ENCODE data around the gene MINDY3.
"Not testable (repeated sequence)": the region's sequence is repeated elsewhere in the genome, so short reads cannot be mapped to it uniquely, and the experiment has no call there.

MINDY3 gene

GRCh38 chr10:15859906-15860691 is at the start of gene MINDY3:
Gene MINDY3 (minus strand): TSS chr10:15860507. CDS start chr10:15860299, 208 bp downstream.
- peak within 1 kb of the TSS; percentile 95 for H3K27ac Mint-ChIP-seq
- H3K36me3 Mint-ChIP-seq, result peaks cover 18% of the 10 kb centered on the region
- H3K4me3 Mint-ChIP-seq, result peak within 1 kb of the TSS; percentile 99
- peaks cover 14% of the 10 kb centered on the region for H3K27me3 Mint-ChIP-seq
- H3K4me1 Mint-ChIP-seq, result peaks cover 28% of the 10 kb centered on the region
- H3K9me3 Mint-ChIP-seq, result peaks cover 2% of the 10 kb centered on the region
- peak; percentile 97 for ATAC-seq

DNA sequence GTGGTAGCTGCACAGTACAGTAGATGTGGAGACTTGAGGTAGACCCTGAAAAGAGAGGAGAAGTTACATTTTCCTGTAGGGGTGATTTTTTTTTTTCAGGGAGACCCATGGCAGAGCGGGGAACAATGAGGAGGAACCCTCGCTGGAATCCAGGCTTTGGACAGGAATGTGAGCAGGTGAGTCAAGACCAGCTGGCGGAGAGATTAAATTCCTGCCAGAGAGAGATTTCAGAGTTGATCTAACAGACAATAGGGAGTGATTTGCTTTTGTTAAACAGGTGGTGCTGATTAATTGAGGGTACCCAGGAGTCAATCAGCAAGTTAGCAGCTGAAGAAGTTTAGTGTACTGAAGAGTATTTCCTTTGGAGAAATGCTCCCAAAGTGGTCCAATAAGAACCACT is 41.6 kb upstream of the MINDY3 start:
- H3K36me3 Mint-ChIP-seq, result no peaks in the 10 kb centered on the region
- no peak for ATAC-seq
- peaks cover 2% of the 10 kb centered on the region for H3K9me3 Mint-ChIP-seq
- peaks cover 20% of the 10 kb centered on the region for H3K27me3 Mint-ChIP-seq
- no peak overlapping the region for H3K4me3 Mint-ChIP-seq
- no peak overlapping the region for H3K27ac Mint-ChIP-seq
- H3K4me1 Mint-ChIP-seq, result no peaks in the 10 kb centered on the region

- Mint-ChIP-seq H3K9me3 (peaks cover 2% of the 10 kb centered on the region), H3K4me3 (no peak overlapping the region), H3K27me3 (peaks cover 47% of the 10 kb centered on the region), H3K36me3 (no peaks in the 10 kb centered on the region), H3K27ac (no peak overlapping the region), H3K4me1 (no peaks in the 10 kb centered on the region)
- no peak for ATAC-seq
Measured at GRCh38 chr10:15898046-15898445, 37.7 kb upstream of the MINDY3 start.

GRCh38 chr10:15897287-15897686 is 37.0 kb upstream of the MINDY3 start:
- Mint-ChIP-seq H3K4me1 (no peaks in the 10 kb centered on the region), H3K36me3 (no peaks in the 10 kb centered on the region), H3K4me3 (no peak overlapping the region), H3K27me3 (peaks cover 47% of the 10 kb centered on the region), H3K9me3 (peaks cover 2% of the 10 kb centered on the region), H3K27ac (no peak overlapping the region)
- no peak for ATAC-seq

DNA sequence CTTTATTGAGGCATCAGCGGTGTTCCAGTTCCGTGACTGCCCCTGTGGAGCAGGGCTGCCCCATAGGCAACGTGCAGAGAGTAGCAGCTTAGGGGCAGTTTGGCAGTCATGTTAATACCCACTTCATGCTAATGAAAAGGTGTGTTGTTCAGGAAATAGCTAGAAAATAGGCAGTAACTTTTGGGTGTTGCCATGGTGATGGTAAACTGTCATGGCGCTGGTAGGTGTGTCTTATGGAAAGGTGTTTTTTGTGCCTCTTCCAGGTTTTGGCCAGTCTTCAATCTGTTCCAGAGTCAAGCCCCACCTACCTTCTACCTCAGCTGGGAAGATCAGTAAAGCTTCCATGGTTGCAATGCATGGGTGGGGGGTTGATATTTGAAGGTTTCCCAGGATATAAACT is 36.3 kb upstream of the MINDY3 start:
- Mint-ChIP-seq H3K36me3 (no peaks in the 10 kb centered on the region), H3K9me3 (peaks cover 2% of the 10 kb centered on the region), H3K4me3 (no peak overlapping the region), H3K27ac (no peak overlapping the region), H3K27me3 (peaks cover 41% of the 10 kb centered on the region), H3K4me1 (no peaks in the 10 kb centered on the region)
- no peak for ATAC-seq

DNA sequence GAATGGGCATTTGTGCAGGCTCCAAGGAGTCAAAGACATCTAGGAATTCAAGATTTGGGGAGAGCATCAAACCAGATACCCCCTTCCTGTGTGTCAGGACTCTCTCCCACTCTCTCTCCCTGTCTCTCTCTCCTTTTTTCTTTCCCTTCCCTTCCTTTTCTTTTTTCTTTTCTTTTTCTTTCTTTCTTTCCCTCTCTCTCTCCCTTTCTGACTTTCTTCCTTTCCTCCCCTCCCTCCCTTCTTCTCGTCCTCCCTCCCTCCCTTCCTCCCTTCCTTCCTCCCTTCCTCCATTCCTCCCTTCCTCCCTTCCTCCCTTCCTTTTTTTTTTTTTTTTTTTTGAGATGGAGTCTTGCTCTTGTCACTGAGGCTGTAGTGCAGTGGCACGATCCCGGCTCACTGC is 24.1 kb upstream of the MINDY3 start:
- no peak overlapping the region for H3K4me3 Mint-ChIP-seq
- H3K4me1 Mint-ChIP-seq, result no peaks in the 10 kb centered on the region
- H3K27me3 Mint-ChIP-seq, result peaks cover 68% of the 10 kb centered on the region
- no peaks in the 10 kb centered on the region for H3K36me3 Mint-ChIP-seq
- H3K9me3 Mint-ChIP-seq, result no peaks in the 10 kb centered on the region
- H3K27ac Mint-ChIP-seq, result no peak overlapping the region
- no peak for ATAC-seq

- Mint-ChIP-seq H3K4me3 (no peak overlapping the region), H3K9me3 (no peaks in the 10 kb centered on the region), H3K36me3 (no peaks in the 10 kb centered on the region), H3K27ac (no peak overlapping the region), H3K27me3 (peaks cover 69% of the 10 kb centered on the region), H3K4me1 (no peaks in the 10 kb centered on the region)
- ATAC-seq, result no peak
Measured at GRCh38 chr10:15881542-15881941, 21.2 kb upstream of the MINDY3 start.

GRCh38 chr10:15879663-15880062 is 19.4 kb upstream of the MINDY3 start:
- H3K4me3 Mint-ChIP-seq, result no peak overlapping the region
- H3K27ac Mint-ChIP-seq, result no peak overlapping the region
- peaks cover 70% of the 10 kb centered on the region for H3K27me3 Mint-ChIP-seq
- H3K9me3 Mint-ChIP-seq, result no peaks in the 10 kb centered on the region
- H3K4me1 Mint-ChIP-seq, result no peaks in the 10 kb centered on the region
- ATAC-seq, result no peak
- no peaks in the 10 kb centered on the region for H3K36me3 Mint-ChIP-seq

GRCh38 chr10:15879058-15879457 is 18.8 kb upstream of the MINDY3 start:
- no peaks in the 10 kb centered on the region for H3K9me3 Mint-ChIP-seq
- H3K27me3 Mint-ChIP-seq, result peaks cover 72% of the 10 kb centered on the region
- no peaks in the 10 kb centered on the region for H3K4me1 Mint-ChIP-seq
- no peak overlapping the region for H3K4me3 Mint-ChIP-seq
- ATAC-seq, result no peak
- H3K36me3 Mint-ChIP-seq, result no peaks in the 10 kb centered on the region
- H3K27ac Mint-ChIP-seq, result no peak overlapping the region

DNA sequence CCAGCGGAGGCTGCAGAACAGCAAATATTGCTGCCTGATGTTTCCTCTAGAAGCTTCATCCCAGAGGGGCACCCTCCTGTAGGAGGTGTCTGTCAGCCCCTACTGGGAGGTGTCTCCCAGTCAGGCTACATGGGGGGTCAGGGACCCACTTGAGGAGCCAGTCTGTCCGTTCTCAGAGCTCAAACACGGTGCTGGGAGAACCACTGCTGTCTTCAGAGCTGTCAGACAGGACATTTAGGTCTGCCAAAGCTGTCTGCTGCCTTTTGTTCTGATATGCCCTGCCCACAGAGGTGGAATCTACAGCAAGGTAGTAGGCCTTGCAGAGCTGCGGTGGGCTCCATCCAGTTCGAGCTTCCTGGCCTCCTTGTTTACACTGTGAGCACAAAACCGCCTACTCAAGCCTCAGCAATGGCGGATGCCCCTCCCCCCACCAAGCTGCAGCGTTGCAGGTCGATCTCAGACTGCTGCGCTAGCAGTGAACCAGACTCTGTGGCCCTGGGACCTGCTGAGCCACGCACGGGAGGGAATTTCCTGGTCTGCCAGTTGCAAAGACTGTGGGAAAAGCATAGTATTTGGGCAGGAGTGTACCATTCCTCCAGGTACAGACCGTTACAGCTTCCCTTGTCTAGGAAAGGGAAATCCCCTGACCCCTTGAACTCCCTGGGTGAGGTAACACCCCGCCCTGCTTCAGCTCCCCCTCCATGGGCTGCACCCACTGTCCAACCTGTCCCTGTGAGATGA is 17.7 kb upstream of the MINDY3 start:
- Mint-ChIP-seq H3K4me3 (no peak overlapping the region), H3K4me1 (no peaks in the 10 kb centered on the region), H3K27me3 (peaks cover 81% of the 10 kb centered on the region), H3K27ac (no peak overlapping the region), H3K36me3 (no peaks in the 10 kb centered on the region), H3K9me3 (no peaks in the 10 kb centered on the region)
- no peak for ATAC-seq

DNA sequence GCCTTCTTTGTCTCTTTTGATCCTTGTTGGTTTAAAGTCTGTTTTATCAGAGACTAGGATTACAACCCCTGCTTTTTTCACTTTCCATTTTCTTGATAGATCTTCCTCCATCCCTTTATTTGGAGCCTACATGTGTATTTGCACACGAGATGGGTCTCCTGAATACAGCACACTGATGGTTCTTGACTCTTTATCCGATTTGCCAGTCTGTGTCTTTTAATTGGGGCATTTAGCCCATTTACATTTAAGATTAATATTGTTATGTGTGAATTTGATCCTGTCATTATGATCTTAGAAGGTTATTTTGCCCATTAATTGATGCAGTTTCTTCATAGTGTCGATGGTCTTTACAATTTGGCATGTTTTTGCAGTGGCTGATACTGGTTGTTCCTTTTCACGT is 16.0 kb upstream of the MINDY3 start:
- not testable (repeated sequence) for ATAC-seq, H3K36me3 Mint-ChIP-seq, H3K4me1 Mint-ChIP-seq, H3K27ac Mint-ChIP-seq, H3K9me3 Mint-ChIP-seq, H3K4me3 Mint-ChIP-seq
- H3K27me3 Mint-ChIP-seq, result peaks cover 81% of the 10 kb centered on the region

GRCh38 chr10:15872645-15873044 is 12.3 kb upstream of the MINDY3 start:
- H3K9me3 Mint-ChIP-seq, H3K36me3 Mint-ChIP-seq, H3K27ac Mint-ChIP-seq, H3K4me3 Mint-ChIP-seq, H3K4me1 Mint-ChIP-seq, ATAC-seq: not testable (repeated sequence)
- H3K27me3 Mint-ChIP-seq, result peaks cover 67% of the 10 kb centered on the region

DNA sequence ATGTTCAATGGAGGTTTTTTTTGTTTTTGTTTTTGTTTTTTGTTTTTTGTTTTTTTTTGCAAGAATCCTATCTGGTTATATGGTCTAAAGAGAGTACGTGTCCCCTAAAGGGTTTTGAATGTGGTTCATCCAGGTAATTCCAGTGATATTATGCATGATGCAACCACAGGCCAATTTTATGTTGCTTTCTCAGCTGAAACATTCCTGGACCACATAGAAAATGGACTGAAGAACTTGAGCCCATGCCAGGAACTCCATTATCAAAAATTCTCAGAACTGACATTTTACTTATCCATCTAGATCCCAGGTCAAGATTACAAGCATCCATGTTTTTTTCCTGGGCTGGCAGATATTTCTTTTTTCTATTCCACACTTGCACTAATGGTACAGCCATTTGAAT is 11.5 kb upstream of the MINDY3 start:
- no peak overlapping the region for H3K4me3 Mint-ChIP-seq
- H3K9me3 Mint-ChIP-seq, result no peaks in the 10 kb centered on the region
- no peak overlapping the region for H3K27ac Mint-ChIP-seq
- no peaks in the 10 kb centered on the region for H3K36me3 Mint-ChIP-seq
- H3K4me1 Mint-ChIP-seq, result no peaks in the 10 kb centered on the region
- no peak for ATAC-seq
- peaks cover 65% of the 10 kb centered on the region for H3K27me3 Mint-ChIP-seq

GRCh38 chr10:15869935-15870334 is 9.6 kb upstream of the MINDY3 start:
- H3K9me3 Mint-ChIP-seq, result peaks cover 3% of the 10 kb centered on the region
- no peak for ATAC-seq
- no peaks in the 10 kb centered on the region for H3K4me1 Mint-ChIP-seq
- no peak overlapping the region for H3K27ac Mint-ChIP-seq
- no peak overlapping the region for H3K4me3 Mint-ChIP-seq
- H3K36me3 Mint-ChIP-seq, result no peaks in the 10 kb centered on the region
- H3K27me3 Mint-ChIP-seq, result peaks cover 64% of the 10 kb centered on the region

DNA sequence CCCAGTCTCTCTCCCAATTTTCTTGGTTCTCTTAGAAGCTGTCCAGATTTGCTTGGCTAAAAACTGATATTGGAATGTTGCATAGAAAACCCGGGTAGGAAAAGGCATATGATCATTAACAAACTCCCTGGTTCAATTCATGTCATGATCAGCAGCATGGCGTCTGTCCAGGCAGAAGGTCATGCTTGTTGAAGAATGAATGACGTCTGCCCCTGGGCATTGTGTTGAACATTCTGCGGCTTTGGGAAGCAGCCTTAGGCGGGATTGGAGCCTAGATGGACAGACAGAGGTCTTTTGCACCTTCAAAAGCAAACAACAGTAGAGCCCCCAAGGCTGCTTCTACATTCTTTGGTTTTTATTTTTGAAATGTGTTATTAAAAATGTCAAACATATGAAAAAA is 7.7 kb upstream of the MINDY3 start:
- no peak for ATAC-seq
- peaks cover 57% of the 10 kb centered on the region for H3K27me3 Mint-ChIP-seq
- no peak overlapping the region for H3K4me3 Mint-ChIP-seq
- no peak overlapping the region for H3K27ac Mint-ChIP-seq
- H3K9me3 Mint-ChIP-seq, result peaks cover 3% of the 10 kb centered on the region
- no peaks in the 10 kb centered on the region for H3K36me3 Mint-ChIP-seq
- H3K4me1 Mint-ChIP-seq, result no peaks in the 10 kb centered on the region

DNA sequence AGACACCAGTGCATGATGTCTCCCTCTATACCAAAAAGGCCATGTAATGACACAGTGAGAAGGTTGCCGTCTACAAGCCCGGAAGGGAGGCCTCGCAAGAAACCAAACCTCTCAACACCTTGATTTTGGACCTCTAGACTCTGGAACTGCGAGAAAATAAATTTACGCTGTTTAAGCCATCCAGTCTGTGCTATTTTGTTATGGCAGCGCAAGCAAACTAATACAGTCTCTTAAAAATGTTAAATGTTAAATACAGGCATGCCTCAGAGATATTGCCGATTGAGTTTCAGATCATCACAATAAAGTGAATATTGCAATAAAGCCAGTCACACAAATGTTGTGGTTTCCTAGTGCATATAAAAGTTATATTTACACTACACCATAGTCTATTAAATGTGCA is 5.0 kb upstream of the MINDY3 start:
- Mint-ChIP-seq H3K27ac (no peak overlapping the region), H3K4me1 (no peaks in the 10 kb centered on the region), H3K27me3 (peaks cover 36% of the 10 kb centered on the region), H3K4me3 (no peak overlapping the region), H3K9me3 (peaks cover 5% of the 10 kb centered on the region), H3K36me3 (no peaks in the 10 kb centered on the region)
- ATAC-seq, result no peak

All from stimulated activated memory B cell treated with anti-CD40 and anti-IgM and Interleukin-4, amounts not matched to agents 10 μg/mL and 1 μg/mL and 100 μg/mL, for 72 hours (primary cell).